Fibroblast of lung (primary cell): ENCODE data around the gene FERMT1.

Experiments
- CTCF ChIP-seq, 2 donors: IDR thresholded peaks in 1 of 2; conservative IDR thresholded peaks in 1 of 2; 1 replicate in 1 of 2; 2 replicates in 1 of 2; pipeline ENCODE4 v1.5.1; 2011 to 2012; ENCODE audit warnings: low read length in 2 of 2, control low read depth in 1 of 2, inconsistent platforms in 1 of 2, low read depth in 1 of 2, mild to moderate bottlenecking in 1 of 2
- EZH2 ChIP-seq: IDR thresholded peaks from 2 replicates; pipeline ENCODE4 v1.5.1; 2012; ENCODE audit warnings: low read length, control low read depth, mild to moderate bottlenecking; ENCODE audit errors: missing control alignments

GRCh38 chr20:6160736-6161135, 37.9 kb upstream of the FERMT1 start:
- no peak for TF ChIP-seq CTCF (conservative IDR thresholded peaks at IDR 0.05 in 1 of 2, IDR thresholded peaks at IDR 0.05 in 1 of 2; ENCODE audit: low read depth in 1 of 2, low read length in 2 of 2)
- TF ChIP-seq EZH2, result no peak
